ENCODE measurements around the gene LRRC1. TPM values are rescaled to one million over a fixed set of nuclear protein-coding genes. Genes with fewer than 3 reads are reported as not detected.

The LRRC1 gene
- total and polyA plus RNA-seq, 3 experiments from 2014 or later, result 1.6 to 2.5 (median 2.4) TPM

DNA sequence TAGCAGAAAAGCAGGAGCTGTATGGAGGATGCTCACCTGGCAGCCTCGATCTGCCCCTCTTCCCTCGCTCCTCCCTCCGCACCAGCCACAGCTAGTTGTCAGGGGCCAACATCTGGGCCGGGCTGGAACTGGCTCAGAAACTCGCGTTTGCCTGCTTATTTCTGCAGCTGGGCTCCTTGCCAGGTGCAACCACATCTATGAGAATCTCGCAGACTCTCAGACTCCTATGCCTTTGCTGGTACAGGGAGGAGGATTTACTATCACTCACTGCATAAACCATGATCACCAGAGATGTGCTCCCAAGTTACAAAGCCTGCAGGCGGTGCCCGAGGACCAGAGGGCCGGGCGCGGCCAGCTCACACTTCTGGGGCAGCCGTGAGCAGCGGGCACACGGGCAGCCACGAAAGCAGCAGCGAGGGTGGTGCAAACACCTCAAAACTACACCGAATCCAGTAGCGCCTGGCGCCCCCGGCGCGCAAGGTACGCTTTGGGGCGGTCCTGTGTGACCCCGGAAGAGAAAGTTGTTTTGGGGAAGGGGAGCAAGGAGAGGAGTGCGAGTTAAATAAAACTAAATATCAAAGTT lies 577 bp upstream of the LRRC1 start:
- peaks cover 0 to 2% (median under 1%) of the 10 kb centered on the region in 5 donors for H3K9me3 Mint-ChIP-seq
- Histone ChIP-seq H3K27ac (ENCODE audit: low read depth, low read length) (peak overlapping the region; percentile 2), H3K4me1 (ENCODE audit: insufficient read depth, low read length) (peaks cover 21% of the 10 kb centered on the region), H3K36me3 (ENCODE audit: insufficient read depth, low read length) (no peaks in the 10 kb centered on the region), H3K27me3 (ENCODE audit: insufficient read depth, low read length, poor library complexity, severe bottlenecking) (peaks cover 6% of the 10 kb centered on the region), H3K9me3 (ENCODE audit: low read length) (no peaks in the 10 kb centered on the region), H3K4me3 (ENCODE audit: low read length) (peak overlapping the region; percentile 82)
- peaks cover 0 to 9% (median 0%) of the 10 kb centered on the region in 3 donors for H3K36me3 Mint-ChIP-seq
- ChIA-PET POLR2A (no interaction called here), CTCF (interaction anchor here (1.1 to 1.7 kb wide), 4 partner anchors 75 to 256 kb away, joined by 3 to 4 read pairs (median 4); no protein-coding TSS in a partner anchor)
- DNase-seq, result peak; percentile 21 to 71 (median 46)
- peak overlapping the region; percentile 90 to 99 (median 97) for H3K4me3 Mint-ChIP-seq
- H3K27ac Mint-ChIP-seq, result peak overlapping the region; percentile 71 to 93 (median 92)
- H3K27me3 Mint-ChIP-seq, result peaks cover 22 to 37% of the 10 kb centered on the region in 2 donors
- H3K4me1 Mint-ChIP-seq, result peaks cover 29 to 37% (median 29%) of the 10 kb centered on the region in 3 donors

DNA sequence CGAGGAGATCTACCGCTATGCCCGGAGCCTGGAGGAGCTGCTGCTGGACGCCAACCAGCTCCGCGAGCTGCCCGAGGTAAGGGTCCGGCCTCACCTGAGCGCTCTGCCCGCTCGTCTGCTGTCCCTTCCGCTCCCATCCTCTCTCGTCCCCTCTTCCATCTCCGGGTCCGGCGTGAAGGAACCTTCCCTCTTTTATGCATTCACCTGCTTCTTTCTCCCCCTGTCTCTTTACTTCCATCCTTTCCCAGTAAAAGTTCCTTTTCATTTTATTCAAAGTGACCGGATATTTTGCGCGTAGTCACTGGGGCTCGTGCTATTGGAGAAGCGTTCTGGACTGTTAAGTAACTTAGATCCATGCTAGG lies 516 bp downstream of the LRRC1 start:
- H3K27ac ChIP-seq (ENCODE audit: low read depth, low read length), result no peak overlapping the region
- H3K9me3 Mint-ChIP-seq, result peaks cover 0 to 2% (median 0%) of the 10 kb centered on the region in 5 donors
- peaks cover 29 to 37% (median 29%) of the 10 kb centered on the region in 3 donors for H3K4me1 Mint-ChIP-seq
- H3K4me3 Mint-ChIP-seq, result peak overlapping the region; percentile 90 to 99 (median 97)
- H3K27me3 ChIP-seq (ENCODE audit: insufficient read depth, low read length, poor library complexity, severe bottlenecking), result peaks cover 6% of the 10 kb centered on the region
- peak overlapping the region; percentile 82 for H3K4me3 ChIP-seq (ENCODE audit: low read length)
- peak overlapping the region in 7 of 8 donors; percentile 16 to 78 (median 76) for H3K27ac Mint-ChIP-seq
- no peaks in the 10 kb centered on the region for H3K36me3 ChIP-seq (ENCODE audit: insufficient read depth, low read length)
- peaks cover 21% of the 10 kb centered on the region for H3K4me1 ChIP-seq (ENCODE audit: insufficient read depth, low read length)
- H3K9me3 ChIP-seq (ENCODE audit: low read length), result no peaks in the 10 kb centered on the region
- ChIA-PET POLR2A (interaction anchor here (0.6 kb wide), 1 partner anchor 144 kb away, joined by 3 read pairs; no protein-coding TSS in a partner anchor), CTCF (interaction anchor here (1.0 to 1.7 kb wide), 3 partner anchors 76 to 257 kb away, joined by 3 to 4 read pairs (median 3); no protein-coding TSS in a partner anchor)
- DNase-seq, result no peak
- peaks cover 22 to 27% of the 10 kb centered on the region in 2 donors for H3K27me3 Mint-ChIP-seq
- H3K36me3 Mint-ChIP-seq, result peaks cover 0 to 9% (median 0%) of the 10 kb centered on the region in 3 donors

DNA sequence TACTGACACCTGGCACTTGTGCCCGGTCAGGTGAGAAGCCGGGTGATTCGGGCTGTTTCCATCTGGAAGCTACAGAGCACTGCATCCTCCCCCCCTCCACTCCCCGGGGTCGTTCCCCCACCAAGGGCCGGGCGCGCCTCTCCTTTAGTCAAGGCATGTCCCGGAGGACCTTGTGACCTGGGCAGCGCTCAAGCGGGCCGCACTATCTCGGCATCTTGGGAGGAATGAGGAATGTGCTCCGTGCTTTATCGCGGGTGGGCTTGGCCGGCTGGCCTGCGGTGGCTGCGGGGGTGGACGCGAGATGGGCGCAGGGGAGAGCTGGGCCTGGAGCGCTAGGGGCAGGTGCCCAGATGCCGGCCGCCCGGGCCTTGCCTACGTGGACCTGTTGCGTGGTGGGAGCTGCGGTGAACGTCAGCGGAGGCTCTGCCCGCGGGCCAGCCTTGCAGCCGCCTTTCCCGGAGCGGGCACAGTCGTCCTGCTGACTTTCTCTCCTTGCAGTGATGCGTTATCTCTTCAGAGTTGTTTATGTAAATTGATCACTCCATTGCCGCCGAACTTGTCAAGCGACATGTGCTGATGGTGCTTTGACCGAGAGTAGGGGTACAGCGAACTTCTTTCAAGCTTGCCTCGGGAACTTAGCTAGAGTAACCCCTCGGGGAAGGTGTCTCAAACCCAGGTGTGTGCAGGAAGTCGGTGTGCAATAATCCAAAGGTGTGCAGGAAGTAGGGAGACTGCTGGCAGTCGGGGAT lies 1.1 kb downstream of the LRRC1 start:
- POLR2A ChIA-PET, result no interaction called here
- Histone ChIP-seq H3K4me3 (ENCODE audit: low read length) (peak overlapping the region; percentile 82), H3K9me3 (ENCODE audit: low read length) (no peaks in the 10 kb centered on the region), H3K27ac (ENCODE audit: low read depth, low read length) (no peak overlapping the region), H3K36me3 (ENCODE audit: insufficient read depth, low read length) (no peaks in the 10 kb centered on the region), H3K27me3 (ENCODE audit: insufficient read depth, low read length, poor library complexity, severe bottlenecking) (peaks cover 6% of the 10 kb centered on the region), H3K4me1 (ENCODE audit: insufficient read depth, low read length) (peaks cover 21% of the 10 kb centered on the region)
- Mint-ChIP-seq H3K27ac (peak overlapping the region in 7 of 8 donors; percentile 31 to 78 (median 76)), H3K4me1 (peaks cover 29 to 37% (median 29%) of the 10 kb centered on the region in 3 donors), H3K4me3 (peak overlapping the region; percentile 90 to 99 (median 97)), H3K36me3 (peaks cover 0 to 9% (median 0%) of the 10 kb centered on the region in 3 donors), H3K27me3 (peaks cover 21% of the 10 kb centered on the region in 2 donors), H3K9me3 (no peaks in the 10 kb centered on the region)
- peak in 1 of 5 donors; percentile 17 for DNase-seq
- CTCF ChIA-PET, result interaction anchor here (1.0 to 1.7 kb wide), 3 partner anchors 77 to 258 kb away, joined by 3 to 4 read pairs (median 3); no protein-coding TSS in a partner anchor

DNA sequence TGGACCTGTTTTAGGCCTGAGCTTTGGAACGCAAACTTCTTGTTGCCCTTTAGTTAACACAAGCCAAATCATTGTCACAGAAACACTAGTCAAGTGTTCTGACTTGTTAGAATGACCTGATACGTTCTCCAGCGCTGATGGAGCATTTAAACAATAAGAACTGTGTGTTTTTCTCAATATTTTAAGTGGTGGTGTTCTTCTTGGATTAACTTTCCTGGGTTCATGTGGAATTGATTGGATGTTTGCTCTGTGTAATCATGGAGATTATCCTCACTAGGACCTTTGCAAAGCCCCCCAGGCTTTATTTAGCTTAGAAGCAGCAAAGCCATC lies 1.6 kb downstream of the LRRC1 start:
- Mint-ChIP-seq H3K27ac (peak overlapping the region in 7 of 8 donors; percentile 4 to 74 (median 58)), H3K9me3 (no peaks in the 10 kb centered on the region), H3K4me1 (peaks cover 29 to 37% (median 29%) of the 10 kb centered on the region in 3 donors), H3K4me3 (peak overlapping the region; percentile 90 to 99 (median 97)), H3K27me3 (peaks cover 16 to 17% of the 10 kb centered on the region in 2 donors), H3K36me3 (peaks cover 0 to 9% (median 0%) of the 10 kb centered on the region in 3 donors)
- ChIA-PET CTCF (no interaction called here), POLR2A (no interaction called here)
- Histone ChIP-seq H3K27me3 (ENCODE audit: insufficient read depth, low read length, poor library complexity, severe bottlenecking) (peaks cover 2% of the 10 kb centered on the region), H3K4me3 (ENCODE audit: low read length) (no peak overlapping the region), H3K27ac (ENCODE audit: low read depth, low read length) (no peak overlapping the region), H3K9me3 (ENCODE audit: low read length) (no peaks in the 10 kb centered on the region), H3K36me3 (ENCODE audit: insufficient read depth, low read length) (no peaks in the 10 kb centered on the region), H3K4me1 (ENCODE audit: insufficient read depth, low read length) (peaks cover 21% of the 10 kb centered on the region)
- peak in 1 of 5 donors; percentile 1 for DNase-seq

DNA sequence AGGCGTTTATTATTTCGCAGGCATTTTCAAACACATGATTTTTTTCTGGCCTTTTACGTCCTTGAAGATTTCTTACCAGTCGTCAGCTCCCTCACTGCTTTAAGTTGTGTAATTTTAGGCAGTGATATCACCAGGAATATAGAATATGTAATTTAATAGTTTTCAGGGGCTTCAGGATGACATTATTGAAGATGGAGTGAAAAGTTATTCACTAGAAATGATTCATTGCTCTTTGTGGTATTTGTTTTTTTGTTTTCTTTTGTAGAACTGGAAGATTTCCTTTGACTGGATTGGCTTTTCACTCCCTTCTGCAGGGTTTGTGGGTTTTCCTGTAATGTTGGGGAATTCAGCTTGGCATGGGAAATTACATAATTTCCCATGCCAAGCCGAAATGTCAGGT lies 2.0 kb downstream of the LRRC1 start:
- no peaks in the 10 kb centered on the region for H3K9me3 ChIP-seq (ENCODE audit: low read length)
- peaks cover 21% of the 10 kb centered on the region for H3K4me1 ChIP-seq (ENCODE audit: insufficient read depth, low read length)
- peaks cover 29 to 37% (median 29%) of the 10 kb centered on the region in 3 donors for H3K4me1 Mint-ChIP-seq
- H3K4me3 ChIP-seq (ENCODE audit: low read length), result no peak overlapping the region
- DNase-seq, result no peak
- ChIA-PET POLR2A (no interaction called here), CTCF (interaction anchor here (0.7 kb wide), 1 partner anchor 59 kb away, joined by 3 read pairs; no protein-coding TSS in a partner anchor)
- no peaks in the 10 kb centered on the region for H3K36me3 ChIP-seq (ENCODE audit: insufficient read depth, low read length)
- H3K27me3 Mint-ChIP-seq, result peaks cover 13 to 14% of the 10 kb centered on the region in 2 donors
- no peaks in the 10 kb centered on the region for H3K9me3 Mint-ChIP-seq
- H3K27ac Mint-ChIP-seq, result peak overlapping the region in 1 of 8 donors; percentile 5
- H3K36me3 Mint-ChIP-seq, result peaks cover 0 to 9% (median 0%) of the 10 kb centered on the region in 3 donors
- H3K4me3 Mint-ChIP-seq, result peak overlapping the region in 6 of 7 donors; percentile 10 to 98 (median 96)
- no peak overlapping the region for H3K27ac ChIP-seq (ENCODE audit: low read depth, low read length)
- H3K27me3 ChIP-seq (ENCODE audit: insufficient read depth, low read length, poor library complexity, severe bottlenecking), result no peaks in the 10 kb centered on the region

DNA sequence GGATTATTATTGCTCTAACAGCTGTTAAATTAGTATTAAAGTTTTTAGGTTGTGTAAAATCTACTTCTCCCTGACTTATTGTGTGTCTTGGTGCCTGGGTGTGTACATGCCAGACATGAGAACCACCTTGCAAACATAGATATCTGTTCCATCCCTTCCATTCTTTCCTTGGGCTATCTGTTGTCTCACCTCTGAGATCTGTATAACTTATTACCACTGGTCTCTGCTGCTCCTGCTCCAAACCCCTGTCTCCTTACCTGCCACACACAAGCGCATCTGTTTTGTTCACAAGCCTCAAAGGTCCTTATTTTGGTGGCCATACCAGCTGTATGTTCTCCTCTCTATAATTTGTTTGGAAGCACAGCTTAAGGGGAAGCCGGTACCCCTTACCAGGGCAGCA lies 2.5 kb downstream of the LRRC1 start:
- H3K9me3 ChIP-seq (ENCODE audit: low read length), result no peaks in the 10 kb centered on the region
- H3K27ac ChIP-seq (ENCODE audit: low read depth, low read length), result no peak overlapping the region
- H3K4me3 ChIP-seq (ENCODE audit: low read length), result no peak overlapping the region
- peak overlapping the region in 2 of 8 donors; percentile 5 to 8 for H3K27ac Mint-ChIP-seq
- no peaks in the 10 kb centered on the region for H3K36me3 ChIP-seq (ENCODE audit: insufficient read depth, low read length)
- peaks cover 0 to 9% (median 0%) of the 10 kb centered on the region in 3 donors for H3K36me3 Mint-ChIP-seq
- ChIA-PET CTCF (interaction anchor here (0.7 kb wide), 1 partner anchor 58 kb away, joined by 3 read pairs; no protein-coding TSS in a partner anchor), POLR2A (no interaction called here)
- peaks cover 21% of the 10 kb centered on the region for H3K4me1 ChIP-seq (ENCODE audit: insufficient read depth, low read length)
- H3K9me3 Mint-ChIP-seq, result no peaks in the 10 kb centered on the region
- peaks cover 29 to 37% (median 29%) of the 10 kb centered on the region in 3 donors for H3K4me1 Mint-ChIP-seq
- no peaks in the 10 kb centered on the region for H3K27me3 ChIP-seq (ENCODE audit: insufficient read depth, low read length, poor library complexity, severe bottlenecking)
- peaks cover 11% of the 10 kb centered on the region in 2 donors for H3K27me3 Mint-ChIP-seq
- peak overlapping the region in 5 of 7 donors; percentile 1 to 96 (median 32) for H3K4me3 Mint-ChIP-seq
- DNase-seq, result no peak

DNA sequence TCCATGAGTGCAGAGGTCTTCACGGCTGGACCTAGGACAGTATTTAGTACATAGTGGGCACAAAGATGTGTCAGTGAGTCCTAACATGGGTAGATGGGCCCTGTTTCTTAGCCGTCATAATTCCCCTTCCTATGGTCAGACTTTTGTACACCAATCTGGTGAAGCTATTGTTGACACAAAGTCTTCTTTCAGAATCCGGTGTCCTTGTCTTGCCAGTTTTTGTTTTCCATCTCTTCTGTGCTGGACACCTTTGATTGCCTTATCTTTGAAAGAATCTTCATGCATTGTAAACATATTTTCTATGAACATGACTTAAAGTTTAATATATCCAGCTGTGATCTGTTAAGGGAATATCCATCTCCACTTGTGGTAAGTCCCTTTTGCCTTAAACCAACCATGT lies 4.5 kb downstream of the LRRC1 start:
- Histone ChIP-seq H3K4me3 (ENCODE audit: low read length) (no peak overlapping the region), H3K9me3 (ENCODE audit: low read length) (no peaks in the 10 kb centered on the region), H3K36me3 (ENCODE audit: insufficient read depth, low read length) (no peaks in the 10 kb centered on the region), H3K27me3 (ENCODE audit: insufficient read depth, low read length, poor library complexity, severe bottlenecking) (no peaks in the 10 kb centered on the region), H3K27ac (ENCODE audit: low read depth, low read length) (no peak overlapping the region), H3K4me1 (ENCODE audit: insufficient read depth, low read length) (peaks cover 8% of the 10 kb centered on the region)
- POLR2A ChIA-PET, result no interaction called here
- CTCF ChIA-PET, result no interaction called here
- peaks cover 15 to 24% (median 15%) of the 10 kb centered on the region in 3 donors for H3K4me1 Mint-ChIP-seq
- H3K27me3 Mint-ChIP-seq, result peaks cover 0 to 3% of the 10 kb centered on the region in 2 donors
- no peak for DNase-seq
- H3K4me3 Mint-ChIP-seq, result peak overlapping the region in 1 of 7 donors; percentile 69
- H3K27ac Mint-ChIP-seq, result no peak overlapping the region
- no peaks in the 10 kb centered on the region for H3K9me3 Mint-ChIP-seq
- peaks cover 0 to 7% (median 2%) of the 10 kb centered on the region in 3 donors for H3K36me3 Mint-ChIP-seq

Measured in CD8-positive, alpha-beta memory T cell (primary cell).